Liver (tissue), 3 donors: ENCODE measurements around the gene NFKB1.

Source experiments
- GABPA ChIP-seq, 2 donors: IDR thresholded peaks in 1 of 2; conservative IDR thresholded peaks in 1 of 2; 2 replicates each; pipeline ENCODE4 v1.6.1; 2016; ENCODE audit warnings: antibody characterized with exemption in 2 of 2, mild to moderate bottlenecking in 1 of 2, moderate library complexity in 1 of 2
- JUND ChIP-seq, 2 donors: IDR thresholded peaks; 2 replicates each; pipeline ENCODE4 v1.6.1; 2016; ENCODE audit warnings: antibody characterized with exemption in 2 of 2
- RAD21 ChIP-seq, 2 donors: IDR thresholded peaks; 2 replicates each; pipeline ENCODE4 v1.6.1; 2016; ENCODE audit warnings: antibody characterized with exemption in 2 of 2, mild to moderate bottlenecking in 2 of 2
- REST ChIP-seq: IDR thresholded peaks from 2 replicates; pipeline ENCODE4 v1.6.1; 2016; ENCODE audit warnings: antibody characterized with exemption, mild to moderate bottlenecking
- YY1 ChIP-seq: IDR thresholded peaks from 2 replicates; pipeline ENCODE4 v1.6.1; 2016; ENCODE audit warnings: antibody characterized with exemption, mild to moderate bottlenecking
- TF ChIP-seq, protein P1 (sequence below): fragments of 150-350 bp; IDR thresholded peaks from 2 replicates; pipeline ENCODE4 v1.5.1; 2017; ENCODE audit warnings: improper control_type of control experiment, low read depth, low read length; ENCODE audit not compliant: missing input control
- TF ChIP-seq, protein P2 (sequence below): IDR thresholded peaks from 2 replicates; pipeline ENCODE4 v1.6.1; 2016; ENCODE audit warnings: antibody characterized with exemption
- donor health status: healthy.
- donor health status: healthy.

DNA sequence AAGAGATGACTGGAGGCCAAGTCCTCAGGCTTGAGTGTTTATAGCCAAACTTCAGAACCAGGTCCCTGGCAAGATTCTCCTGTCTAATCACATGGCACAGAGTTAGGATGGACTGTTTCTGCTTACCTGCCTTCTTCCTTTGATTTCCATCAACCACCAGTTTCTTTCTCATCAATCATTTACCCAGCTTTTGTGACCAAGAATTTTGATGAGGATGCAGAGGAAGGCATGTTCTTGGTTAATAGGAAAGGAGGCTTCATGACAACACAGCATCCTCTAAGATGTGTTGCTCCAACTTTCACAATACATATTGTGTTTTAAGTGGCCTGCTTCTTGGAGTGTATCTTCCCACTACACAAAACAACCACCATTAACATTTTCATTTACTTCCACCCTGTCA lies 65.3 kb downstream of the NFKB1 start:
- TF ChIP-seq, protein P1, sequence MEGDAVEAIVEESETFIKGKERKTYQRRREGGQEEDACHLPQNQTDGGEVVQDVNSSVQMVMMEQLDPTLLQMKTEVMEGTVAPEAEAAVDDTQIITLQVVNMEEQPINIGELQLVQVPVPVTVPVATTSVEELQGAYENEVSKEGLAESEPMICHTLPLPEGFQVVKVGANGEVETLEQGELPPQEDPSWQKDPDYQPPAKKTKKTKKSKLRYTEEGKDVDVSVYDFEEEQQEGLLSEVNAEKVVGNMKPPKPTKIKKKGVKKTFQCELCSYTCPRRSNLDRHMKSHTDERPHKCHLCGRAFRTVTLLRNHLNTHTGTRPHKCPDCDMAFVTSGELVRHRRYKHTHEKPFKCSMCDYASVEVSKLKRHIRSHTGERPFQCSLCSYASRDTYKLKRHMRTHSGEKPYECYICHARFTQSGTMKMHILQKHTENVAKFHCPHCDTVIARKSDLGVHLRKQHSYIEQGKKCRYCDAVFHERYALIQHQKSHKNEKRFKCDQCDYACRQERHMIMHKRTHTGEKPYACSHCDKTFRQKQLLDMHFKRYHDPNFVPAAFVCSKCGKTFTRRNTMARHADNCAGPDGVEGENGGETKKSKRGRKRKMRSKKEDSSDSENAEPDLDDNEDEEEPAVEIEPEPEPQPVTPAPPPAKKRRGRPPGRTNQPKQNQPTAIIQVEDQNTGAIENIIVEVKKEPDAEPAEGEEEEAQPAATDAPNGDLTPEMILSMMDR: no peak
- TF ChIP-seq RAD21 (IDR thresholded peaks at IDR 0.05) (no peak), YY1 (no peak), REST (no peak), JUND (IDR thresholded peaks at IDR 0.05) (no peak), GABPA (IDR thresholded peaks at IDR 0.05 in 1 of 2, conservative IDR thresholded peaks at IDR 0.05 in 1 of 2) (no peak)
- TF ChIP-seq, protein P2, sequence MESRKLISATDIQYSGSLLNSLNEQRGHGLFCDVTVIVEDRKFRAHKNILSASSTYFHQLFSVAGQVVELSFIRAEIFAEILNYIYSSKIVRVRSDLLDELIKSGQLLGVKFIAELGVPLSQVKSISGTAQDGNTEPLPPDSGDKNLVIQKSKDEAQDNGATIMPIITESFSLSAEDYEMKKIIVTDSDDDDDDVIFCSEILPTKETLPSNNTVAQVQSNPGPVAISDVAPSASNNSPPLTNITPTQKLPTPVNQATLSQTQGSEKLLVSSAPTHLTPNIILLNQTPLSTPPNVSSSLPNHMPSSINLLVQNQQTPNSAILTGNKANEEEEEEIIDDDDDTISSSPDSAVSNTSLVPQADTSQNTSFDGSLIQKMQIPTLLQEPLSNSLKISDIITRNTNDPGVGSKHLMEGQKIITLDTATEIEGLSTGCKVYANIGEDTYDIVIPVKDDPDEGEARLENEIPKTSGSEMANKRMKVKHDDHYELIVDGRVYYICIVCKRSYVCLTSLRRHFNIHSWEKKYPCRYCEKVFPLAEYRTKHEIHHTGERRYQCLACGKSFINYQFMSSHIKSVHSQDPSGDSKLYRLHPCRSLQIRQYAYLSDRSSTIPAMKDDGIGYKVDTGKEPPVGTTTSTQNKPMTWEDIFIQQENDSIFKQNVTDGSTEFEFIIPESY: no peak
